ENCODE data around the gene DNAJC4. TPM values are rescaled to one million over a fixed set of nuclear protein-coding genes. Genes with fewer than 3 reads are reported as not detected.

DNAJC4 gene
- total and polyA plus RNA-seq, 2 experiments from 2014 or later = 11.0 to 34.7 TPM

DNA sequence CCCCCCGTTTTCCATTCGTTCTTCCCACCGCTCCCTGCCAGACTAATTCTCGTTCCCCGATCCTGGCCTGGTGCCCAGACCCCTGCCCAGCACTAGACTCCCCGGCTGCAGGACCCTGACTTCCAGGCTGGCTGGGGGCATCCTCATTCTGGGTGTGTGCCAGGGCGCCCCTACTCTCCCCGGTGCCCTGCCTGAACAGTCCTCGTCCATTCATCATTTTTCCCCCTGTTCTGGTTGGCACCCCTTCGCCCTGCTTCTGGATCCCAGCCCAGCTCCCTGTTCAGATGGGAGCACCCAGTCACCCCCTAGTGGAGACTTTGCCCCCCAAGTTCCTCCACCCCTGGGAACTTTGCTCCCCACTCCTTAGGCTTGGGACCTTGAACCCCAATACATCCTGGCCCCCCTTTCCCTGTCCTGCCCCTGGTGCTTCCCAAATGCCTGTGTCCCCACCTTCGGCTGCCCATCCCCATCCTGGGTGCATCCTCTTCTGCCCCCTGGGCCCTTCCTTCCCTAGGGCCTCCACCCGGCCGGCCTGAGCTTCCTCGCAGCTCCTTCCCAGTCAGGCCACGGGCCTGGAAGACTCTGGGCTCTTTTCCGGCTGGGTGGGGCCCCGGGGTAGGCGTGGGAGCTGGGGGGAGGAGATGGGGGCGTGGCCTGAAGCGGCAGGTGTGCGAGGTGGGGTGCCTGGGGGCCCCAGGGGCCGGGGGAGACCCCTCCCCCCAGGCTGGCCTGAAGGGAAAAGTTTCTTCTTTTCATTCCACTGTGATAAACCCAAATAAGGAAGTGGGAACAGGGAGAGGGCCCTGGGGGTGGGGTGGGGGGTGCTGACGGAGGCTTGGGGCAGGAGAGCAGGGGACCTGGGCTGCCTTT is 21.9 kb downstream of the DNAJC4 start:
- in situ Hi-C loops (cut with MboI) = no loop called here
- Histone ChIP-seq H3K27me3 (replicated peaks; ENCODE audit: insufficient read depth) (no peaks in the 10 kb centered on the region), H3K9ac (peak overlapping the region; percentile 87), H3K4me2 (ENCODE audit: unreplicated experiment) (peak overlapping the region; percentile 99), H3K9me2 (ENCODE audit: insufficient read depth) (no peaks in the 10 kb centered on the region), H2AFZ (peak overlapping the region; percentile 81), H3K36me3 (ENCODE audit: low read depth) (no peaks in the 10 kb centered on the region; the same call in 1 of the 2 replicates), H3K4me1 (ENCODE audit: insufficient read depth) (peaks cover 11% of the 10 kb centered on the region; the same call in 1 of the 2 replicates), H3F3A (ENCODE audit: insufficient read depth) (peaks cover 5% of the 10 kb centered on the region; the same call in 1 of the 2 replicates), H3K27ac (peak overlapping the region; percentile 39), H3K9me3 (ENCODE audit: low read depth) (no peaks in the 10 kb centered on the region), H4K20me1 (ENCODE audit: insufficient read depth) (no peaks in the 10 kb centered on the region), H3K4me3 (peak overlapping the region; percentile 91), H3K79me2 (ENCODE audit: insufficient read depth) (peaks cover 29% of the 10 kb centered on the region)
- WGBS, 2 experiments (ENCODE audit: low coverage in 1 of 2, low lambda C conversion rate in 2 of 2, missing lambda C conversion rate in 2 of 2) = 3% methylated on average over 14 to 23 of the region's 23 CpGs
- no peak for TF ChIP-seq EZH2 (IDR thresholded peaks at IDR 0.05; ENCODE audit: insufficient read depth, poor library complexity, severe bottlenecking)
- TF ChIP-seq EZH2phosphoT487 (IDR thresholded peaks at IDR 0.05; ENCODE audit: insufficient read depth, low read depth) = no peak
- DNase-seq = peak; percentile 81

DNA sequence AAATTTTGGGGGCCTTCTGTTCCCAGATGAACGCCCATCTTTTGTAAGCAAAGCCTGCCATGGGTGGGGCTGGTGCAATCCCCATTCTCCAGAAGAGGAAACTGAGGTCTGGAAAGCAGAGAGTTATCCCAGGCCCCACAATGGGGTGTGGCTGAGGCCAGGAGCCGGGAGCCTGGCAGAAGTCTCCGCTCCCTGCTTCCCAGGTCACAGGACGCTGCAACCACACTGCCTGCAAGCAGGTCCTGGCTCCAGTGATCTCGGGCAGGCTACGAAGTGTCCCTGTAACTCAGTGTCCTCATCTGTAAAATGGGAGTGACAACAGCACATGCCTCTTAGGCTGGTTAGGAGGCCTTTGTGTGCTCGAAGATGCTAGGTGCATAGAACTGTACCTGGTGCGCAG is 22.7 kb downstream of the DNAJC4 start:
- Histone ChIP-seq H3K9ac (peak overlapping the region; percentile 87; the same call in 1 of the 2 replicates), H3K4me1 (ENCODE audit: insufficient read depth) (peaks cover 11% of the 10 kb centered on the region; the same call in 1 of the 2 replicates), H2AFZ (no peak overlapping the region), H3K9me2 (ENCODE audit: insufficient read depth) (no peaks in the 10 kb centered on the region), H3K9me3 (ENCODE audit: low read depth) (no peaks in the 10 kb centered on the region), H4K20me1 (ENCODE audit: insufficient read depth) (no peaks in the 10 kb centered on the region), H3K4me3 (peak overlapping the region; percentile 91; the same call in 1 of the 2 replicates), H3K79me2 (ENCODE audit: insufficient read depth) (peaks cover 29% of the 10 kb centered on the region), H3K4me2 (ENCODE audit: unreplicated experiment) (peak overlapping the region; percentile 99), H3F3A (ENCODE audit: insufficient read depth) (peaks cover 2% of the 10 kb centered on the region; the same call in 1 of the 2 replicates), H3K27ac (no peak overlapping the region), H3K27me3 (replicated peaks; ENCODE audit: insufficient read depth) (no peaks in the 10 kb centered on the region), H3K36me3 (ENCODE audit: low read depth) (no peaks in the 10 kb centered on the region; the same call in 1 of the 2 replicates)
- in situ Hi-C loops (cut with MboI) = no loop called here
- no peak for DNase-seq
- TF ChIP-seq EZH2phosphoT487 (IDR thresholded peaks at IDR 0.05; ENCODE audit: insufficient read depth, low read depth) = no peak
- no peak for TF ChIP-seq EZH2 (IDR thresholded peaks at IDR 0.05; ENCODE audit: insufficient read depth, poor library complexity, severe bottlenecking)
- WGBS, 2 experiments (ENCODE audit: low coverage in 1 of 2, low lambda C conversion rate in 2 of 2, missing lambda C conversion rate in 2 of 2) = 70 to 71% methylated on average over 8 of the region's 8 CpGs

DNA sequence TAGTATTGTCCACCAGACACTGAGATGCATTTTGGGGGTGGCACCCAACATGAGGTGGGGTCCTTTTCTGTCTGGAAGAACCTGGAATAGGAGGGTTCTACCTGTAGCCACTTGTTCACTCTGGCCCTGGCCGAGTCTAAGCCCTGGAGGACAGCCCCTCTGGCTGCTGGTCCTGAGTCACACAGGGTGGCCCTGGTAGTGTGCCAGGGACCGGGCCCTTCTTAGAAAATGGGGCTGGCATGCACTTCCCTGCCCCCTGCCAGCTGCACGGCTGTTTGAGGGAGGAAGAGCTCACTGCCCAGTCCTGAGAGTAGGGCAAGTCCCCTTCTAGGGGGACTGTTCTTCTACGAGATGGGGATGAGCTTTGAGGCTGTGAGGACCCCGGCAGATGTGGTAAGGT is 23.1 kb downstream of the DNAJC4 start:
- no peaks in the 10 kb centered on the region for H3K9me2 ChIP-seq (ENCODE audit: insufficient read depth)
- H3K4me3 ChIP-seq = no peak overlapping the region
- no peaks in the 10 kb centered on the region for H3K9me3 ChIP-seq (ENCODE audit: low read depth)
- H3K27ac ChIP-seq = no peak overlapping the region
- H3K4me1 ChIP-seq (ENCODE audit: insufficient read depth) = peaks cover 11% of the 10 kb centered on the region; the same call in 1 of the 2 replicates
- H3F3A ChIP-seq (ENCODE audit: insufficient read depth) = no peaks in the 10 kb centered on the region
- H4K20me1 ChIP-seq (ENCODE audit: insufficient read depth) = no peaks in the 10 kb centered on the region
- TF ChIP-seq EZH2phosphoT487 (IDR thresholded peaks at IDR 0.05; ENCODE audit: insufficient read depth, low read depth) (no peak), EZH2 (IDR thresholded peaks at IDR 0.05; ENCODE audit: insufficient read depth, poor library complexity, severe bottlenecking) (no peak)
- no peaks in the 10 kb centered on the region; the same call in 1 of the 2 replicates for H3K36me3 ChIP-seq (ENCODE audit: low read depth)
- H3K79me2 ChIP-seq (ENCODE audit: insufficient read depth) = peaks cover 29% of the 10 kb centered on the region
- H3K27me3 ChIP-seq (replicated peaks; ENCODE audit: insufficient read depth) = no peaks in the 10 kb centered on the region
- 32 to 42% methylated on average over 5 of the region's 5 CpGs for WGBS, 2 experiments (ENCODE audit: low coverage in 1 of 2, low lambda C conversion rate in 2 of 2, missing lambda C conversion rate in 2 of 2)
- in situ Hi-C loops (cut with MboI) = no loop called here
- no peak overlapping the region for H2AFZ ChIP-seq
- no peak overlapping the region for H3K9ac ChIP-seq
- DNase-seq = peak; percentile 46
- H3K4me2 ChIP-seq (ENCODE audit: unreplicated experiment) = no peak overlapping the region

DNA sequence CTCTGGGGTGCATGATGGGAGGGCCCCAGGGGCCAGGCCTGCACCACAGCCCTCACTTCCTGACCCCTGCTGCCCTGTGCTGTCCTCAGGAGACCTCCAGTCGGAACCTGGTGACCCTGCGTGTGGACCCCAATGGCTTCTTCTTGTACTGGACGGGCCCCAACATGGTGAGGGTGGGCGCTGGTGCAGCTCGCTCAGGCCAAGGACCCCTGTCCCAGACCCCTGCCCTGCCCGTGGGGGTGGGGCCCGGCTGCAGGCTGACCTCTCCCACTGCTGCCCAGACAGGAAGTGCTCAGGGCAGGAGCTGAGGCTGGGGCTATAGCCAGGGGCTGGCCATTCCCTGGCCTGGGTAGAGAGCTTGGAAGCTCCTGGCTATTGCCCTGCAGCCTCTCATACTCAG is 24.0 kb downstream of the DNAJC4 start:
- Histone ChIP-seq H3F3A (ENCODE audit: insufficient read depth) (no peaks in the 10 kb centered on the region), H4K20me1 (ENCODE audit: insufficient read depth) (no peaks in the 10 kb centered on the region), H3K9me3 (ENCODE audit: low read depth) (no peaks in the 10 kb centered on the region), H3K79me2 (ENCODE audit: insufficient read depth) (peaks cover 29% of the 10 kb centered on the region), H3K4me2 (ENCODE audit: unreplicated experiment) (no peak overlapping the region), H3K9ac (no peak overlapping the region), H3K9me2 (ENCODE audit: insufficient read depth) (no peaks in the 10 kb centered on the region), H3K36me3 (ENCODE audit: low read depth) (no peaks in the 10 kb centered on the region; the same call in 1 of the 2 replicates), H2AFZ (no peak overlapping the region), H3K27me3 (replicated peaks; ENCODE audit: insufficient read depth) (no peaks in the 10 kb centered on the region), H3K27ac (no peak overlapping the region), H3K4me3 (no peak overlapping the region), H3K4me1 (ENCODE audit: insufficient read depth) (peaks cover 11% of the 10 kb centered on the region; the same call in 1 of the 2 replicates)
- TF ChIP-seq EZH2 (IDR thresholded peaks at IDR 0.05; ENCODE audit: insufficient read depth, poor library complexity, severe bottlenecking) = no peak
- no peak for DNase-seq
- 94 to 95% methylated on average over 6 to 7 of the region's 7 CpGs for WGBS, 2 experiments (ENCODE audit: low coverage in 1 of 2, low lambda C conversion rate in 2 of 2, missing lambda C conversion rate in 2 of 2)
- in situ Hi-C loops (cut with MboI) = no loop called here
